NCI-H1105 (cell line): ENCODE measurements around the gene CDKN2A.

Source experiments
- DNase-seq: peaks from one replicate; lab custom pipeline; 2025; lab: John Stamatoyannopoulos, UW

CDKN2A gene

DNA sequence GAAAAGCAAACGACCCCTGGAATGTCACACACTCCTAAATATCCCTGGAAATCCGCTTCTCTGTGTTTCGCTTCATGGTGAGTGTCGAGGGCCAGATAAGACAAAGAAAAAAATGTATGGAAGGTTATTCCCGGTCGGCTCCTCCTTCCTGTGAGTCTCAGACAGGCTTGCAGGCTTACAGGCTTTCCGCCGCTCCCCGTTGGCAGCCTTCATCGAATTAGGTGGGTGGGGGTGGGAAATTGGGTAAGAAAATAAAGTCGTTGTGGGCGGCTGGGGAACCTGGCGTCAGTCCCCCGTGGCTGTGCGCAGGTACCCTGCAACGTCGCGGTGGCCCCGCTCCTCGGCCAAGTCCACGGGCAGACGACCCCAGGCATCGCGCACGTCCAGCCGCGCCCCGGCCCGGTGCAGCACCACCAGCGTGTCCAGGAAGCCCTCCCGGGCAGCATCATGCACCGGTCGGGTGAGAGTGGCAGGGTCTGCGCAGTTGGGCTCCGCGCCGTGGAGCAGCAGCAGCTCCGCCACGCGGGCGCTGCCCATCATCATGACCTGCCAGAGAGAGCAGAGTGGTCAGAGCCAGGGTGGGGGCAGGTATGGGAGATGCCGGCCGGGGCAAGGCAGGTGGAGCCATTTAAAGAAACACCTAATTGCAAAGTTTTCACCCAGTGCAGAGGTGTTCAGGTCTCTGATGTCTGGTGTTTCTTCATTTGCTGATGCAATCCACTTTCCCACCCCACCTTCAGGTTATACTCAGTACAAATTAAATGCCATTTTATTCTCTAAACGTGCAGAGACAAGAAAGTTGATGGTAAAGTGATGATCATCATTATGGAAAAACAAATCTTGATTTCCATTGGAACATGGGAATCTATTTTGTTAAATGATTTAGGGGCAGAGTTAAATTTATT lies 11.8 kb upstream of the CDKN2A start:
- DNase-seq, result no peak

DNA sequence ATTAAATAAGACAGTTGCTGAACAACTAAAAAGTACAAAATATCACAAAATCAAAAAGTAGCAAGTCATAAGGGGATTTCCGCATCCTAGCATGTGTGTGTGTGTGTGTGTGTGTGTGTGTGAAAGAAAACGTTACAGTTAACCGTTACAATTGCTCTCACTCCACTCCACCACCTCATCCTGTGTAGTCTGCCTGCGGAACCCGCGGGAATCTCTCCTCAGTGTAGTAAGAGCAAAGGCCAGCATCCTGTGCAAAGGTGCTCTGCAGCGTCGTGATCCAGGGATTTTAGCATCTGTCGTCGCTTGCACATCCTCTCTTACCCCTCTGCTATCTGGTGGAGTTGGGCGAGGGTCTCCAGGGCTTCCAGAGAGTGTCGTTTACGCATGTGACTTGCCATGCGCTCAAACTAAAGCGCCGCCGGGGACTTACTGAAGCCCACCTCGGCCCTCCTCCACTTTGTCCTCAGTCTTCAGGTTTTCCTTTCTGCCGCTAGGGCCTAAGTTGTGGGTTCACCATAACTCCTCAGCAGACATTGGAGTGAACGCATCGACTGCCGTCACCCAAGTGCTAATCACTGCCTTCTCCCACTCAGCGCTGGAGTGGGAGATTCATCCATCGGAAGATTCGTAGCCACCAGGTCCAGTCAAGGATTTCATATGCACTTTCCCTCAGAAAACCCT lies 11.0 kb upstream of the CDKN2A start:
- DNase-seq, result no peak

- DNase-seq, result no peak
Measured at GRCh38 chr9:22002038-22002437, 7.8 kb upstream of the CDKN2A start.

DNA sequence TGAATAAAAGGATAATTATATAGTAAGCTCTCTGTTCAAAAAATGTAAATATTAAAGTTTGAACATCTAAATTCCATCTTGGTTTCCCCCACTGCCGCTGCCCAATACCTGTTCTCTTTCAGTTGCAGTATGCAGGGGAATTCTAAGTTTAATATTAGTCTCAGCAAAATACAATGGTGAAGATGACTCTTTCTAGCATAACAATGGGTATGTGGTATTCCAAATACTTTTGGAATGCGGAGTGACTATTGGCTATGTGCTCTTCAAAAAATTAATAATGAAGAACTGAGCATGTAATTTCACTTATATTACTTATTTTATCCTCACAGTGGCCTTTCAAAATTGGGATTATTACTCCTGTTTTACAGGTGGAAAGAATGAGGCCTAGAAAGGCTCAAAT lies 3.8 kb upstream of the CDKN2A start:
- no peak for DNase-seq

DNA sequence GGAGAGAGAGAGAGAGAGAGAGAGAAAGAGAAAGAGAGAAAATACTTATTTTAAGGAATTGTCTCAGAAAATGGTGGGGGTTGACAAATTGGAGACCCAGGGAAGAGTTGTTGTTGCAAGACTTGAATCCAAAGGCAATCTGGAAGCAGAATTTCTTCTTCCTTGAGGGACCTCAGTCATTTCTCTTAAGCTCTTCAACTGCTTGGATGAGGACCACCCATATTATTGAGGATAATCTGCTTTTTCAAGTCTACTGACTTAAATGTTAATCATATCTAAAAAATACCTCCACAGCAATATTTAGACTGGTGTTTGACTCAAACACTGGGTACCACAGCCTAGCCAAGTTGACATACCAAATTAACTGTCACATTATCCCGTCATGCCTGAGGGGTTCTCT lies 3.3 kb upstream of the CDKN2A start:
- no peak for DNase-seq

- no peak for DNase-seq
Measured at GRCh38 chr9:21996858-21997257, 2.7 kb upstream of the CDKN2A start.

DNA sequence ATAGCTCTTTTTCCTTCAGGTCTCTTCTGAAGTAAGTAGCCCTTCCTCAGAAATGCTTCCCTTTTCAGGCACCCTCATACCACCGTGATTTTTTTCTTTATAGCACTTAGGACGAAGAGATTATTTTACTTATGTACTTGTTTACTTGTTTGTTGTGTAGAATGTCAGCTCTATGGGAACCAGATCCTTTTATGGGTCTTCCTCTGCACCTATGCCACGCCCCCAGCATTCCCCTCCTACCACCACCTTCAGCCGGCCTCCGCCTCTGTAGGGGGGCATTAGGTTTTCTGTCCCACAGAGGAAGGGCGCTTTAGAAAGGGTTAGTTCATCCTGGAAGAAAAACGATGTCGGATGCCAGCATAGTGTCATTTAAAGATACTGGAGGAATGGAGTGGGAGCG lies 2.2 kb upstream of the CDKN2A start:
- DNase-seq, result no peak

DNA sequence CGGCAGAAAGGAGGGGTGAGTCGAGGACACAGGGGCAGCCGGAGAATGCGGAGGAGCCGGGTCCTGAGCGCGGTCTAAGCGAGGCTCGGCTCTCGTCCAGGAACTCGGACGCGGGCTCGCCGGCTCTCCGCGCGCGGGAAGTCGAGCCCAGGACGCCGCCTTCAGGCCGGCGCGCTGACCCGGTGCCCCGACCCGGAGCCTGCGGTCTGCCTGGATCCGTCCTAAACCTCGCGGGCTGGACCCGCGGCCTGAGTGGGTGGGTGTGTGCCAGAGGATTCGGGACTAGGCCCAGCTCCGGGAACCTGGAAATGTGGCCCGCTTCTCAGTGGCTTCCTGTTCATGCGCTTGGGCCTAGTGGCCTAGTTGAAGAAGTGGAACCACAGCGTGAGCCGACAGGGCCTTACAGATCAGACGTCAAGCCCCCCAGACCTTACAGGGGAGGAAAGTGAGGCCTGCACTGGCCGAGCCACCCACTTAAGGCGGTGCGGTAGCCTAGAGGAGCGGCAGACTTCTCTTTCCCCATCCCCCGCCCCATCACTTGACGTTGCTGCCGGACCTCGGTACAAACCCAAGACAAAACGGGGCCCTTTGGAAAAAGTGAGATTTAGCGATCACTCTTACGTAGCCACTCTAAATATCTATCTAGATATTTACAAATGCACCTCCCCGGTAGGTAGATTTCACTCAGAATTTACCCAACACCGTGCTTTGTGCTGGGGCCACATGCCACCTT lies 1.6 kb upstream of the CDKN2A start:
- no peak for DNase-seq

- DNase-seq, result peak; percentile 42
Measured at GRCh38 chr9:21995006-21995665, 944 bp upstream of the CDKN2A start.

GRCh38 chr9:21994556-21995005 lies 389 bp upstream of the CDKN2A start, which contains the start of gene CDKN2B-AS1:
CDKN2B-AS1 (plus strand) TSS chr9:21994791.
- peak; percentile 91 for DNase-seq

DNA sequence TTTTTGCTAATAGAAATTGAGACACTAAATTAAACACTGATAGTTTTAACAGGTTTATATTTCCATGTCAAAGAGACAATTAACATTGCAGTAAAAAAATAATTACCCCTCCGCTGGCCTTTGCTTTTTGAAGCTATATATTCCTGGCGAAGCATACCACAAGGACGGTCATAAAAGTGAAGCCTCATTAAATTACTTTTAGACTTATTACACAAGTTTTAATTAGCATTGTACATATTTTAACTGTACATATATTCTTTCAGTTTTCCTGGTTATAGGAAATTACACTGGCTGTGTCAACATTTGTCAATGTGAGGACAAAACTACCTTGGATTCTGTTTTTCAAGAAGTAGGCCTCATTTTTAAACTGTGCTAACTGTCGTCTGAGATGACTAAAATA lies 1.2 kb downstream of the CDKN2A start:
- DNase-seq, result no peak

GRCh38 chr9:21991072-21991959 lies 2.9 kb downstream of the CDKN2A start:
- DNase-seq, result no peak

- no peak for DNase-seq
Measured at GRCh38 chr9:21989440-21990189, 4.6 kb downstream of the CDKN2A start.

DNA sequence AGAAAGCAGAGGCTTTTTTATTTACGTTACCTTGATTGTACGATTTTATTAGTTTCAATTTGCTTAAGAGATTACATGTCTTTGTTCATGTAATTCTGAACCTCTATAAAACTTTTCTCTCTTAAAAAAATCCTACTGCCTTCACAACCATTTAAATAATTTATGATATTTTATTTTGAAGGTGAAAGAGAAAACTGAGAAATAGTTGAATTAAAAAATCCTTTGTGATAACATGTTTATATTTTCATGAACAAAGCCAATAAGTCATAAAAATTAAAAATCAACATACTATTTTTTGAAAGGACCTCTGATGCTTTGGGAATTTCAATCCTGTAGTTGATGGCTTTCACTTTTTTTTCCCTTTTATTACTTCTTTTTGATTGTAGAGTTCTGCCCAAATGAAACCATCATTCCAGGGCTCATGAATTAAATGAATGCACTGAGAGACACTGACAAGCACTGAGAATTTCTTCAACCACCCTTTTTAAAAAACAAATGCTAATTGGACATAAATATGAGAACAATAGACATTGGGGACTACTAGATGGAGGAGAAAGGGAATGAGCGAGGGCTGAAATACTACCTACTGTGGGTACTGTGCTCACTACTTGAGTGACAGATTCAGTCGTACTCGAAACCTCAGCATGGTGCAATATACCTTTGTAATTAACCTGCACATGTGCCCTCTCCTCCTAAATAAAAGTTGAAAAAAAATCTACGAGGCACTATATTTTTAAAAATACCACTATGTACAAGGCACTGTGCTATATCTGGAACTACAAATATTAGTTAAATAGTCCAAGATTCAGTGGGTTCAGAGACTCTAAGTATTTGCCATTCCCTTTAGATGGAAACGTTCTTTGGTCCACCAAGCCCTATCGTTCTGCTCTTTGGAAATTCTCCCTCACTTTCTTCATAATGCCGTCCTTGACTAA lies 5.9 kb downstream of the CDKN2A start:
- no peak for DNase-seq

DNA sequence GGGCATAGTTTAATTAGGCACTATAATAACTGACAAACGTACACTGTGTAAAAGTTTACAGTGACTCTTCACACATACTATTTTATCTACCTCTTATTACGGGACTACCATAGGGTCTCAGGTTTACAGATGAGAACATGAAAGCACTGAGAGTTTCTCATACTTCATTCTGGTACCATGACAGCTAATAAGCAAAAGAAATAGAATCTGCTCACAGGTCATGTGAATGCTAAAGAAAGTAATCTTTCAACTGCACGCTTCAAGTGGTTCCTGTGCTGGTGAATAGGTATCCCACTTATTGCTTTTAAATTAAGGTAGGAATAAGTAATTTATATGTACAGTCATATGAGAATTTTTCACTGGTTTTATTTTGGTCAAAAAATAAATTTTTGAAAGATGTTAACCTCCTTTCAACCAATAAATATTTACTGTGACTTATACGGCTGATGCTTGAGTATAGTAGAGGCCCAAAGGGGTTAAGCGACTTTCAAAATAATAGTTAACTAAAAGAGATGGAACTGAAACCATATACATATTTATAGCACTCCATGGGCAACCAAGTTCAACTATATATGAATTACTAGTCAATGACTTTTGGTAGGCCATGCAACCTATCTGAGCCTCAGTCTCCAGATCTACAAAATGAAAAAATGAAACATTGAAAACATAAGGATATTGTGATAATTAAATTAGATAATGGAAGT lies 8.1 kb downstream of the CDKN2A start:
- no peak for DNase-seq

- DNase-seq, result no peak
Measured at GRCh38 chr9:21984101-21984500, 10.1 kb downstream of the CDKN2A start.

DNA sequence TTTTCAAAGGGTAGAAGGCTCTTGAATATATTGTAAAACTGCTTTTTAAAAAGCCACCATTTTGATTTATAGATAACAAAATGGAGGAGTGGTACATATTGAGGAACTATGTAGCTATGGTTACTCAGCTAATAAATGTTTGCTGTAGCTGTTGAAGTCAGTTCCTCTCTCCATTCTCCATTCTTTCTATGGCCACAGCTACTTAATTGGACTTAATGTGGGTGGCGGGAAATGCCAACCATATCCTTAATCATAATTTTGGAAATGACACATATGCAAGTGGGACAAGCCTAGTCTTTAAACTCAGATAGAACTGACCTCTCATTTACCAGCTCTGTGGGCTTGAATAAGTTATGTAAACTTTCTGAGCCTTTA lies 10.6 kb downstream of the CDKN2A start:
- DNase-seq, result no peak

- DNase-seq, result no peak
Measured at GRCh38 chr9:21982861-21983560, 11.2 kb downstream of the CDKN2A start.
